Measurements from ENCODE around the gene PDE4C. TPM values are rescaled to one million over a fixed set of nuclear protein-coding genes. Genes with fewer than 3 reads are reported as not detected.

PDE4C gene
- total and polyA plus RNA-seq, 9 of the 15 experiments (the other 6 are each of a cell fraction or from before 2014, with no cell fraction given), result 0.04 to 0.91 (median 0.20) TPM; not detected in 1

DNA sequence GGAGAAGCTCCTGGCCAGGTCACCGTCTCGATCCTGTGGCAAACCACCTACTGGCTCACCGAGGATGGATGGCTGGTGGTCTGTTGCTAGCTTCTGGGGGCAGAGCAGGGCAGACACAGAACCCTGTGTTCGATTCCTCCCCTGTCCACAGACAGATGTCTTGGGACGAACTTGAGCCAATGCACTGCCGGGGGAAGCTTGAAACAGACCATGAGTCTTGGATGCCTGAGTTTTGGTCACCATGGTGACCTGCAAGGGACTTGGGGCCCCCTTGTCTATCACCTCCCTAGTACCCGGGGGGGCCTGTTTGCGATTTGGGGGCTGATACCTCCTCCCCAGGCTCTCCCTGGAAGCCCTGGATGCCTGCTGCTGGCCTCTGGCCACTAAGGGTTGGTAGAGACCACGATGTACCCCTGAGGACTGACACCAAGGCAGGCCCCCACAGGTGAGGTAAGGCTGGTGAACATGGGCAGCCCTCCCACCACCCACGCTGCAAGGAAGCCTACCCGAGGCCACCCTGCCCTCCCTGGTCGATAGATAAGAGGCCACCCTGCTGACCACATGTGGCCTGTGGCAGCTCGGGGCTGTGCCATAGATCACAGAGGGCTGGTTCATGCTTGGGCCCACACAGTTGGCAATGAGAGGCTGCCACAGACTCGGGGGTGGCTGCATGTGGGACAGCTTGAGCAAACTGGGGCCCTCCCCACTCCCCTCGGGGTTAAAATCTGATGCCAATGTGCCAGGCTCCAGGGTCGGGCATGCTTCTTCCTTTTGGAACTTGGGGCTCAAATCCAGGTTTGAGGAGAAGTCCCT, 37.3 kb upstream of the PDE4C start (continued):
- TF ChIP-seq RFX1 (IDR thresholded peaks at IDR 0.05) (peak; percentile 68; the same call in 1 of the 2 replicates), PURB (CRISPR knock-in tag; IDR thresholded peaks at IDR 0.05; ENCODE audit: low read depth) (no peak), TSC22D4 (tag; IDR thresholded peaks at IDR 0.05) (no peak), BRD4 (IDR thresholded peaks at IDR 0.05) (no peak), NCOA2 (IDR thresholded peaks at IDR 0.05; ENCODE audit: partially characterized antibody in 2 of 2) (no peak), C11orf30 (IDR thresholded peaks at IDR 0.05; ENCODE audit: low read depth) (no peak), L3MBTL2 (IDR thresholded peaks at IDR 0.05) (no peak), CEBPG (CRISPR knock-in tag; IDR thresholded peaks at IDR 0.05) (no peak), CEBPG (tag; conservative IDR thresholded peaks at IDR 0.05 in 1 of 2, IDR thresholded peaks at IDR 0.05 in 1 of 2) (0 out of 4 replicates have a peak, but pooled peaks of 1 of the 2 experiments have one; percentile 7), ZSCAN29 (IDR thresholded peaks at IDR 0.05) (no peak), CEBPB (tag; IDR thresholded peaks at IDR 0.05) (no peak), SMC3 (conservative IDR thresholded peaks at IDR 0.05; ENCODE audit: insufficient read depth, low read depth, low read length) (no peak), KDM4B (IDR thresholded peaks at IDR 0.05; ENCODE audit: borderline replicate concordance in 2 of 2, low read depth in 1 of 2) (no peak), HDAC8 (tag; IDR thresholded peaks at IDR 0.05) (no peak), CBX5 (IDR thresholded peaks at IDR 0.05; ENCODE audit: borderline replicate concordance, low read depth) (no peak)
- TF ChIP-seq, protein P1, sequence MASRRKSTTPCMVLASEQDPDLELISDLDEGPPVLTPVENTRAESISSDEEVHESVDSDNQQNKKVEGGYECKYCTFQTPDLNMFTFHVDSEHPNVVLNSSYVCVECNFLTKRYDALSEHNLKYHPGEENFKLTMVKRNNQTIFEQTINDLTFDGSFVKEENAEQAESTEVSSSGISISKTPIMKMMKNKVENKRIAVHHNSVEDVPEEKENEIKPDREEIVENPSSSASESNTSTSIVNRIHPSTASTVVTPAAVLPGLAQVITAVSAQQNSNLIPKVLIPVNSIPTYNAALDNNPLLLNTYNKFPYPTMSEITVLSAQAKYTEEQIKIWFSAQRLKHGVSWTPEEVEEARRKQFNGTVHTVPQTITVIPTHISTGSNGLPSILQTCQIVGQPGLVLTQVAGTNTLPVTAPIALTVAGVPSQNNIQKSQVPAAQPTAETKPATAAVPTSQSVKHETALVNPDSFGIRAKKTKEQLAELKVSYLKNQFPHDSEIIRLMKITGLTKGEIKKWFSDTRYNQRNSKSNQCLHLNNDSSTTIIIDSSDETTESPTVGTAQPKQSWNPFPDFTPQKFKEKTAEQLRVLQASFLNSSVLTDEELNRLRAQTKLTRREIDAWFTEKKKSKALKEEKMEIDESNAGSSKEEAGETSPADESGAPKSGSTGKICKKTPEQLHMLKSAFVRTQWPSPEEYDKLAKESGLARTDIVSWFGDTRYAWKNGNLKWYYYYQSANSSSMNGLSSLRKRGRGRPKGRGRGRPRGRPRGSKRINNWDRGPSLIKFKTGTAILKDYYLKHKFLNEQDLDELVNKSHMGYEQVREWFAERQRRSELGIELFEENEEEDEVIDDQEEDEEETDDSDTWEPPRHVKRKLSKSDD (conservative IDR thresholded peaks at IDR 0.05; ENCODE audit: low read length), result no peak
- TF ChIP-seq, protein P2, sequence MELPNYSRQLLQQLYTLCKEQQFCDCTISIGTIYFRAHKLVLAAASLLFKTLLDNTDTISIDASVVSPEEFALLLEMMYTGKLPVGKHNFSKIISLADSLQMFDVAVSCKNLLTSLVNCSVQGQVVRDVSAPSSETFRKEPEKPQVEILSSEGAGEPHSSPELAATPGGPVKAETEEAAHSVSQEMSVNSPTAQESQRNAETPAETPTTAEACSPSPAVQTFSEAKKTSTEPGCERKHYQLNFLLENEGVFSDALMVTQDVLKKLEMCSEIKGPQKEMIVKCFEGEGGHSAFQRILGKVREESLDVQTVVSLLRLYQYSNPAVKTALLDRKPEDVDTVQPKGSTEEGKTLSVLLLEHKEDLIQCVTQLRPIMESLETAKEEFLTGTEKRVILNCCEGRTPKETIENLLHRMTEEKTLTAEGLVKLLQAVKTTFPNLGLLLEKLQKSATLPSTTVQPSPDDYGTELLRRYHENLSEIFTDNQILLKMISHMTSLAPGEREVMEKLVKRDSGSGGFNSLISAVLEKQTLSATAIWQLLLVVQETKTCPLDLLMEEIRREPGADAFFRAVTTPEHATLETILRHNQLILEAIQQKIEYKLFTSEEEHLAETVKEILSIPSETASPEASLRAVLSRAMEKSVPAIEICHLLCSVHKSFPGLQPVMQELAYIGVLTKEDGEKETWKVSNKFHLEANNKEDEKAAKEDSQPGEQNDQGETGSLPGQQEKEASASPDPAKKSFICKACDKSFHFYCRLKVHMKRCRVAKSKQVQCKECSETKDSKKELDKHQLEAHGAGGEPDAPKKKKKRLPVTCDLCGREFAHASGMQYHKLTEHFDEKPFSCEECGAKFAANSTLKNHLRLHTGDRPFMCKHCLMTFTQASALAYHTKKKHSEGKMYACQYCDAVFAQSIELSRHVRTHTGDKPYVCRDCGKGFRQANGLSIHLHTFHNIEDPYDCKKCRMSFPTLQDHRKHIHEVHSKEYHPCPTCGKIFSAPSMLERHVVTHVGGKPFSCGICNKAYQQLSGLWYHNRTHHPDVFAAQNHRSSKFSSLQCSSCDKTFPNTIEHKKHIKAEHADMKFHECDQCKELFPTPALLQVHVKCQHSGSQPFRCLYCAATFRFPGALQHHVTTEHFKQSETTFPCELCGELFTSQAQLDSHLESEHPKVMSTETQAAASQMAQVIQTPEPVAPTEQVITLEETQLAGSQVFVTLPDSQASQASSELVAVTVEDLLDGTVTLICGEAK (IDR thresholded peaks at IDR 0.05), result no peak
- TF ChIP-seq, protein P2 (CRISPR knock-in tag; IDR thresholded peaks at IDR 0.05), result no peak
